Measurements from ENCODE around the gene KIF5C.

The KIF5C gene

GRCh38 chr2:148926291-148926961 lies 51.4 kb downstream of the KIF5C start:
- DNase-seq, result peak; percentile 17

GRCh38 chr2:148926981-148927401 lies 52.0 kb downstream of the KIF5C start:
- DNase-seq, result no peak

DNA sequence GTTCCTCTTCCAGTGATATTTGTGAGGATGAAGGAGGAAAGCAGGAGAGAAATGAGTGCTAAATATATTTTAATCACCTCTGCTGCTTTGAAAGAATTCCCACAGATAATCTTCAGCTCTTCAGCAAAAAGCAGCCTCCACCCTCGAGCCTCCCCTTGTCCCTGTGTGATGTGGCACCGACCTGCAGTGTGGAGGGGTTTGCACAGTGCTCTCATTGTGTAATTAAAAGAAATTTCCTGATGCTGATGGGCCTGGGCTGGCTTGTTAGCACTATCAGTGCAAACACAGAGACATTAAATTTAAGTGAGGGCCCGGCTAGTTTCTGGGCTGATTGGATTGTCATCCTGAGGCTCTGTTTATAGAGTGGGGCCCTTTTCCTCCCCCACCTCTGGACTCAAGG lies 53.4 kb downstream of the KIF5C start:
- DNase-seq, result no peak

DNA sequence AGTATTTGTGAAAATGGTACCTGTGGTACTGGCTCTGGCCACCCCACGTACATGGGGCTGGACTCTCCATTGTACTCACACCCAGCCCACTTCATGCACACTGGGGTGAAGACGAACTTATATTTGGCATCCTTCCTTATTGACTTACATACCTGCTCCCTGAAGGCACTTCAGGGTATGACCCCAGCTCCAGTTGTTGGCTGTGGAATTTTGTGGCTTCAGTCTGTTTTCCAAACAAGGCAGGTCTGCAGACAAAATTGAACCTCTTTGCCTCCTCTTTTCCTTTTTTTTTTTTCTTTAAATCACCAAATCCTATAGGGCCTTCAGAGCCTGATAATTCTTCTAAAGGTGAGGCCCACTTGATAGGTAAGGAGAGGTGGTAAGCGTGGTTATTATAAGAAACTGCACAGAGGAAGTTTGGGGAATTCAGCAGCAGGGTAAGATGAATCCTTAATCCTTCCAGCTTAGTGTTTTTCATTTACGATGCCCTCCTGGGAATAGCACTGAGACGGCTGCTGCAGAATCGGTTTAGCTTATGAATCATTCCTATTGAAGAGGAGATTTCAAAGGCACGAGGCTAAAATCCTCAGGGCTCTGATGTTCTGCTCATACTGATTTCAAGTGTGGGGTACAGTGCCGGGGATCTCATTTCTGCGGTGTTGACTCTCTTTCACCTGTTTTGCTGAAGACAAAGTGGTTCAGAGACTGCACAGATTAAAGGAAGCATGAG lies 55.2 kb downstream of the KIF5C start:
- peak; percentile 61 for DNase-seq

GRCh38 chr2:148932536-148932935 lies 57.5 kb downstream of the KIF5C start:
- no peak for DNase-seq

GRCh38 chr2:148933456-148933855 lies 58.4 kb downstream of the KIF5C start:
- no peak for DNase-seq

GRCh38 chr2:148935791-148936190 lies 60.8 kb downstream of the KIF5C start:
- no peak for DNase-seq

GRCh38 chr2:148936857-148937450 lies 61.9 kb downstream of the KIF5C start:
- DNase-seq, result no peak

- DNase-seq, result no peak
Measured at GRCh38 chr2:148939271-148939670, 64.2 kb downstream of the KIF5C start.

DNA sequence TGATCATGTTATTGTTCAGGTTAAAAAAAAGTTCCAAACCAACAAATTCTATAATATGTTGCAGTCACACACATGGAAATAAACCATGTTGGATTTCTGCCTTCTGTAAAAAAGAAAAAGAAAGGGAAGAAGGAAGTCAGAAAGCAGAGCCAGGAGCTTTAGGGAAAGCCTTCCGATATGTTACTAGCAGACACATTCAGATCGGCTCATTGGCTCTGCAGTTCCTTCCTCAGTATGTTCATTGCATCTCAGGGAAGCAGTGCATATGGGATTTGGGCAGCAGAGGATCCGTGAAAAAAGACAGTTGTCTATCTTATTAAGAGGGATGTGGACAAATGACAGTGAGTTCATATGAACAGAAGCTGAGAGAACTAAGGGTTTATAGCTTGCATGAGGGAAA lies 68.1 kb downstream of the KIF5C start:
- no peak for DNase-seq

DNA sequence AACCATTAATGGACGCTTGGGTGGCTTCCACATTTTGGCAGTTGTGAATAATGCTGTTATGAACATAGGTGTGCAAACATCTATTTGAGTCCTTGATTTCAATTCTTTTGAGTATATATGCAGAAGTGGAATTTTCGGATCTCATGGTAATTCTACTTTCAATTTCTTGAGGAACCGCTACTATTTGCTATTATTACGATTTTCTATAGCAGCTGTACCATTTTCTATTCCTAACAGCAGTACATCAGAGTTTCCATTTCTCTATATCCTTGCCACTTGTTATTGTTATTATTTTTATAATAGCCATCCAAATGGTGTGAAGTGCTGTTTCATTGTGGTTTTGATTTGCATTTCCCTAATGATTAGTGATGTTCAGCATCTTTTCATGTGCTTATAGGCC lies 69.5 kb downstream of the KIF5C start:
- DNase-seq, result no peak

- no peak for DNase-seq
Measured at GRCh38 chr2:148947299-148947698, 72.3 kb downstream of the KIF5C start.

- no peak for DNase-seq
Measured at GRCh38 chr2:148948868-148949267, 73.8 kb downstream of the KIF5C start.

DNA sequence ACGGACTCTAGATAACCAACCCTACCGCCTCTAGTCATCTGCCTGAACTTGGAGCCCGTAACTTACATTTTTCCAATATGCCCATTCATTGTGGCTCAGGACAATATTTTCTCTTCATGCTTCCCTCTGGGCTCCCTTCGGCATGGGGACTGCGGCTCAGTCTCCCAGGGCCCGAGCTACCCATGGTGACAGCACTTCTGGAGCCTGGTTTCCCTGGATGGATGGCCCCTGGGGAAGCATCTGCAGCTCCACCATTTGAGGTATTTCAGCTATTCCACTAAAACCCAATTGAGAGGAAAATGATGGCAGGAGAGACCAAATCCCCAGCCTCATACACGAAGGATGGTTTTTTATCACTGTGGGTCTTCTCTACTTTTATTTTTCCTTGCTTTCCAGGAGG lies 74.3 kb downstream of the KIF5C start:
- no peak for DNase-seq

- no peak for DNase-seq
Measured at GRCh38 chr2:148952621-148953020, 77.6 kb downstream of the KIF5C start.

DNA sequence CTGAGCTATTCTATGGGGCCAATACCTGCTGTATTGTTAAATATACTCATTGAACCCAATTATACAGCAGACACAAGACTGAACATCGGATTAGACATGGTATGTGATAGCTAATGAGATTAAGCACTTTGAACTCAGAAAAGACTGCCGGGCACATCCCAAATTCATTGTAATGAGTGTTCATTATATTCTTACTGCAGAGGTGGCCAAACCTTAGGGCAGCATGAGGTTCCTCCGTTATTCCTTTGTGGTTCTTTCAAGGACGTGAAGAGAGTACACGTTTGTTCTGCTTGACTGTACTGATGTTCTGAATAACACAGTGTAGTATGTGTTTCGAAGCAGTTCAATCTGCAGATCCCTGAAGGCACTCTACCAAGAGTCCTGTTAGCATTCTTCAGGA lies 78.4 kb downstream of the KIF5C start:
- no peak for DNase-seq

GRCh38 chr2:148954536-148954935 lies 79.5 kb downstream of the KIF5C start:
- DNase-seq, result no peak

GRCh38 chr2:148955798-148956197 lies 80.8 kb downstream of the KIF5C start:
- DNase-seq, result no peak

GRCh38 chr2:148957023-148957422 lies 82.0 kb downstream of the KIF5C start:
- no peak for DNase-seq

- DNase-seq, result no peak
Measured at GRCh38 chr2:148959745-148960144, 84.7 kb downstream of the KIF5C start.

DNA sequence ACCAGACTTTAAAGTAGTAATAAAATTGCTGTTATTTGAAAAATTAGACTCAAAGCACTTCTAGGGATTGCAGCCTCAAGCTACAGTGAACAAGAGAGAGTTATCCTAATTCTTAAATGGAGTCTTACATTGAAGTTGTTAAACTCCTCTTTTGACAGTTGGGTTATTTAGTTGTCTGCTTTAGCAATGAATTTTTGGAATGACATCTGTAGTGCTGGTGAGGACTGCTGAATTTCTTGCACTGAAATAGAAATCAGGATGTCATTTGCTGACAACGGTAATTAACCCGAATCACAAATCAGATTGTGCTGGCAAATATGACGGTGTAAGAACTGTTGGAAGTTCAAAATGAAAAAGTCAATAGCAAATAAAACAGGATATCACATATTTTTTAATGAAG lies 85.5 kb downstream of the KIF5C start:
- DNase-seq, result no peak

DNA sequence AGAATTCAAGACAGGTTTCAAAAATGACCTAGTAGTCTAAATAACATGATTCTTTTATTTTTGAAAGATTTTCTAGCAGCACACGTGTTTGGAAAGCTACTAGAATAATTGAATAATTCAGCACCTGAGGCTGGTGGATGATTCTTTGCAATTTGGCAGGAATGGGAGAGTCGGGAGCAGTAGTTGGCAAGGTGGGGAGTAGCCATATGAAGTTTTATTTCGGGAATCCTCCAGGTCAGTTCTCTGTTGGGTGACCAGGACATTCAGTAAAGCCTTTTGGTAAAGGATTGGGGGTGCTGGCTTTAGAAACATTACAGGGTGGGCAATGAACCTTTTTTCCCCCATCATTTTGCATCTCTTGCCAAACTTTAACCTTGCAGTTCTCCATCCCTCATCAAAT lies 88.4 kb downstream of the KIF5C start:
- no peak for DNase-seq

DNA sequence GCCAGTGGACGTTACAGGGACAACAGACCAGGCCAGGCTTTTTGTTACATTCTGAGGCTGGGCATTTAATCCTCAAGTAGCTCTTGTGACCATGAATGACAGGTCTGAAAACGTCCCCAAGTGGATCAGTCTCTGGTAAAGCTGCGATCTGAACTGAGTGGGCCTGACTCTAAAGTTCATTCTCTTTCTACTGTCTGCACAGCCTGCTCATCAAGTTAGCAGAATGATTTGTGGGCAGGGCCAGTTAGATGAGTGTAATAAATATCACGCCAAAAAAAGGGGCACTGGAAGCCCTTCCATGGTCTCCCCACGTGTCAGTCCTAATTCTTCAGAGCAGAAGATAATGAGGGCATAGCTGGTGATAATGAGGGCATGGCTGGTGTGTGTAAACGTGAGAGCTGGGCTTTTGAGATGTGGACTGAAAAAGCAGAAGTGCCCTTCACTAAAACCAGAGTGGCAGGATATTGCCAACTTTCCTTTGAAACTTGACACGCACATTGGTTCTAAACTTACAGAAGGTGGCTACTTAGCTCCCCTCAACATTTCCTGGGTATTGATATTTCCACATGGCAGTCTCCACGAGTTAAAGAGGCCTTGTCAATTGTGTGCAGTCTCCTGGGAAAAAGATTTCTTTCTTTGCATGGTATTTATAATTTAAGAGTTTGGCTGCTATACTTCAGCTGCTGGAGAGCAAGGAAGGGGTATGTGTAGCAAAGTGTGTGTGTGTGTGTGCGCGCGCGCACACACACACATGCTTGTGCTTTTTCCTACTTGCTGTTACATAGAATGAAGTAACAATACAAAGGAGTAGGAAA lies 90.8 kb downstream of the KIF5C start:
- no peak for DNase-seq

All from fibroblast of skin of back (primary cell).